GM19351 (cell line): ENCODE results near the gene CMTM1.

ENCODE experiments used
- ATAC-seq: cut with Tn5 transposase; IDR thresholded peaks from one replicate; pipeline ENCODE4 v1.9.1; 2021; ENCODE audit warnings: mild to moderate bottlenecking, moderate library complexity; ENCODE audit not compliant: unreplicated experiment

The CMTM1 gene

GRCh38 chr16:66566051-66566901 lies at the start of gene CMTM1:
TSS of gene CMTM1 (plus strand) at chr16:66566439. CDS start at chr16:66566514, 75 bp downstream.
- no peak for ATAC-seq

- ATAC-seq: no peak
Observed at GRCh38 chr16:66516509-66516807, 49.8 kb upstream of the CMTM1 start.

GRCh38 chr16:66516808-66517585 lies 49.2 kb upstream of the CMTM1 start:
- peak; percentile 96 for ATAC-seq

GRCh38 chr16:66517586-66518263 lies 48.5 kb upstream of the CMTM1 start:
- no peak for ATAC-seq

- ATAC-seq: no peak
Observed at GRCh38 chr16:66519482-66520373, 46.5 kb upstream of the CMTM1 start.

GRCh38 chr16:66520406-66521170 lies 45.7 kb upstream of the CMTM1 start:
- no peak for ATAC-seq

GRCh38 chr16:66521252-66521713 lies 45.0 kb upstream of the CMTM1 start:
- no peak for ATAC-seq

GRCh38 chr16:66521951-66522771 lies 44.1 kb upstream of the CMTM1 start:
- peak; percentile 63 for ATAC-seq

- ATAC-seq: no peak
Observed at GRCh38 chr16:66522816-66523590, 43.2 kb upstream of the CMTM1 start.

GRCh38 chr16:66523861-66524354 lies 42.3 kb upstream of the CMTM1 start:
- peak; percentile 38 for ATAC-seq

- peak; percentile 72 for ATAC-seq
Observed at GRCh38 chr16:66524601-66525164, 41.6 kb upstream of the CMTM1 start.

GRCh38 chr16:66525396-66526180 lies 40.7 kb upstream of the CMTM1 start:
- ATAC-seq: no peak

- ATAC-seq: no peak
Observed at GRCh38 chr16:66528294-66528693, 37.9 kb upstream of the CMTM1 start.

GRCh38 chr16:66529475-66529874 lies 36.8 kb upstream of the CMTM1 start:
- no peak for ATAC-seq

- ATAC-seq: no peak
Observed at GRCh38 chr16:66534376-66534799, 31.9 kb upstream of the CMTM1 start.

GRCh38 chr16:66536525-66536924 lies 29.7 kb upstream of the CMTM1 start:
- ATAC-seq: no peak

- ATAC-seq: no peak
Observed at GRCh38 chr16:66537236-66537635, 29.0 kb upstream of the CMTM1 start.
